Fibroblast of lung (primary cell): ENCODE results near the gene KCTD21. TPM values are rescaled to one million over a fixed set of nuclear protein-coding genes. Genes with fewer than 3 reads are reported as not detected.
"Not testable (repeated sequence)": the region's sequence is repeated elsewhere in the genome, so short reads cannot be mapped to it uniquely, and the experiment has no call there.

Experiments
- DNase-seq, 2 donors: peaks; one replicate each; pipeline versions ENCODE4 v3.0.0 to v3.0.0-alpha.2; 2010; ENCODE audit warnings: low read depth in 2 of 2
- H2AFZ ChIP-seq: 2 replicates; pipeline ENCODE4 v1.5.1; 2012; ENCODE audit warnings: low read length, control low read depth, inconsistent platforms
- H3K27ac ChIP-seq: 2 replicates; pipeline ENCODE4 v1.5.1; 2011; ENCODE audit warnings: low read length, control low read depth; ENCODE audit not compliant: insufficient read depth
- H3K27me3 ChIP-seq: 2 replicates; pipeline ENCODE4 v1.5.1; 2011; ENCODE audit warnings: mild to moderate bottlenecking, low read length; ENCODE audit not compliant: control insufficient read depth, insufficient read depth
- H3K36me3 ChIP-seq: 2 replicates; pipeline ENCODE4 v1.5.1; 2011; ENCODE audit warnings: low read length; ENCODE audit not compliant: control insufficient read depth, insufficient read depth
- H3K4me1 ChIP-seq: 2 replicates; pipeline ENCODE4 v1.5.1; 2011; ENCODE audit warnings: low read length; ENCODE audit not compliant: control insufficient read depth, insufficient read depth; ENCODE audit errors: extremely low read depth
- H3K4me2 ChIP-seq: 2 replicates; pipeline ENCODE4 v1.5.1; 2011; ENCODE audit warnings: low read length, control low read depth; ENCODE audit not compliant: insufficient read depth; ENCODE audit errors: extremely low read depth
- H3K4me3 ChIP-seq, 4 experiments: fragments of 200-600 bp in 1 of 4; sonication (generic) in 1 of 4; replicated peaks in 1 of 4; 2 replicates each; pipeline ENCODE4 v1.5.1; 2011 to 2016; ENCODE audit warnings: low read length in 4 of 4, low read depth in 3 of 4, mild to moderate bottlenecking in 3 of 4, control low read depth in 2 of 4, inconsistent platforms in 1 of 4, mixed read lengths in 1 of 4; ENCODE audit not compliant: insufficient read depth in 1 of 4; ENCODE audit errors: control extremely low read depth in 1 of 4
- H3K79me2 ChIP-seq: 2 replicates; pipeline ENCODE4 v1.5.1; 2012; ENCODE audit warnings: mild to moderate bottlenecking, low read length, inconsistent platforms; ENCODE audit not compliant: control insufficient read depth, insufficient read depth
- H3K9ac ChIP-seq: 2 replicates; pipeline ENCODE4 v1.5.1; 2011; ENCODE audit warnings: mild to moderate bottlenecking, low read length, control low read depth; ENCODE audit not compliant: insufficient read depth
- H3K9me3 ChIP-seq: 2 replicates; pipeline ENCODE4 v1.5.1; 2012; ENCODE audit warnings: low read depth, low read length; ENCODE audit not compliant: control insufficient read depth, insufficient read depth
- H4K20me1 ChIP-seq: 2 replicates; pipeline ENCODE4 v1.5.1; 2011; ENCODE audit warnings: low read length; ENCODE audit not compliant: control insufficient read depth, insufficient read depth; ENCODE audit errors: extremely low read depth
- CTCF ChIP-seq, 2 donors: IDR thresholded peaks in 1 of 2; conservative IDR thresholded peaks in 1 of 2; 1 replicate in 1 of 2; 2 replicates in 1 of 2; pipeline ENCODE4 v1.5.1; 2011 to 2012; ENCODE audit warnings: low read length in 2 of 2, control low read depth in 1 of 2, inconsistent platforms in 1 of 2, low read depth in 1 of 2, mild to moderate bottlenecking in 1 of 2
- EZH2 ChIP-seq: IDR thresholded peaks from 2 replicates; pipeline ENCODE4 v1.5.1; 2012; ENCODE audit warnings: low read length, control low read depth, mild to moderate bottlenecking; ENCODE audit errors: missing control alignments
- polyA plus RNA-seq, 2 donors: library from polyadenylated mRNA; depleted of rRNA in 1 of 2; stranded (reverse) in 1 of 2; unstranded in 1 of 2; fragments of >200 nt; gene quantifications; 2 replicates each; pipeline ENCODE4 v1.2.1, GENCODE V29; 2011 to 2012; ENCODE audit warnings: missing spikeins in 1 of 2
- total RNA-seq: library from RNA; depleted of rRNA; stranded (reverse); fragments of >200 nt; gene quantifications from 2 replicates; pipeline ENCODE4 v1.2.1, GENCODE V29; 2014

Gene KCTD21
- total and polyA plus RNA-seq, 2 donors (not counting 1 experiment from before 2014, with no cell fraction given), result 8.1 to 15.9 TPM

DNA sequence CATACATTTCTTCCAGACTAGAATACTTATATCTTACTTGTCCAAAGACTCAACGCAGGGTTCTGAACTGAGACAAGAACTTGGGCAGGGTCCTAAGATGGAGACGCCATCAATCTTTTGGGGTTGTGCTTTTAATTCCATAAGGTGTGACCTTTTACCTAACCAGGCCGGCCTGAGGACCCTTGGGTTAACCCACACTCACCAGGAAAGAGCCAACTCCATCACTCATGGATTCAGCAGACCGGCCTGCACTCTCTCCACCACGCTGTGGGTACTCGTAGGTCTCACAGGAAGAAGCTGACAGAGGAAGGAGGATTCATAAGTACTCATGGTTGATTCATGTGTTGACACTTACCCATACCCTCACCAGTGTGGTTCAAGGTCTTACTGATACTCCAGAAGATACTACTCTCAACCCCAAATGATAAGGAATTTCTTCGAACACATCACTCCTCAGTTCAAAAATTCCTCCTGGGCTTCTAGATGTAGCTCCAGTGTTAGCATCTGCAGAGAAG lies 36.5 kb upstream of the KCTD21 start:
- no peaks in the 10 kb centered on the region for H3K4me1 ChIP-seq
- H3K4me2 ChIP-seq, result no peak overlapping the region
- no peak overlapping the region for H3K9ac ChIP-seq
- no peaks in the 10 kb centered on the region for H4K20me1 ChIP-seq
- no peak for DNase-seq
- peaks cover 8% of the 10 kb centered on the region for H3K36me3 ChIP-seq
- H2AFZ ChIP-seq, result no peak overlapping the region
- H3K9me3 ChIP-seq, result no peaks in the 10 kb centered on the region
- no peak overlapping the region for H3K27ac ChIP-seq
- H3K79me2 ChIP-seq, result no peaks in the 10 kb centered on the region
- H3K4me3 ChIP-seq, result no peak overlapping the region
- H3K27me3 ChIP-seq, result no peaks in the 10 kb centered on the region
- TF ChIP-seq EZH2 (no peak), CTCF (conservative IDR thresholded peaks at IDR 0.05 in 1 of 2, IDR thresholded peaks at IDR 0.05 in 1 of 2; ENCODE audit: low read depth in 1 of 2, low read length in 2 of 2) (no peak)

DNA sequence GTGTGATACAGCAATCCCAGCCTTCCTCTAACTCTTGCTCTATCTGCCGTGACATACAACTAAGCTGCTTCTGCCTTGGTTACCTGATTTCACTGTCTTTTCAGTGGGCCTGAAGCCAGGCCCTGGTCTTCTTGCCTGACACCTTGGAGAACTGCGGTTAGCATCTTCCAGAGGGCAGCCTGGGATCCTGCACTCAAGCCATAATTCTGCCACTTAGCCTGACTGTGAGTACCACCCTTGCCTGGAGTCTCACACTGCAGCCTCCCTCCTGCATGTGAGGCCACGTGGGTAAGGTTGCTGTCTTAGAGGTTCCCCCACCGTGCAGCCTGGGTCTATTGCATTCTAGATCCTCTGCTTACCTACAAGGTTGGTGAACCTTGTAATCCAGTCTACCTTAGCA lies 36.1 kb upstream of the KCTD21 start:
- TF ChIP-seq EZH2, result no peak
- no peak for TF ChIP-seq CTCF (conservative IDR thresholded peaks at IDR 0.05 in 1 of 2, IDR thresholded peaks at IDR 0.05 in 1 of 2; ENCODE audit: low read depth in 1 of 2, low read length in 2 of 2)
- Histone ChIP-seq H3K4me1 (no peaks in the 10 kb centered on the region), H2AFZ (no peak overlapping the region), H4K20me1 (no peaks in the 10 kb centered on the region), H3K9me3 (no peaks in the 10 kb centered on the region), H3K36me3 (peaks cover 10% of the 10 kb centered on the region), H3K4me3 (no peak overlapping the region), H3K9ac (no peak overlapping the region), H3K27ac (no peak overlapping the region), H3K79me2 (no peaks in the 10 kb centered on the region), H3K4me2 (no peak overlapping the region), H3K27me3 (no peaks in the 10 kb centered on the region)
- DNase-seq, result no peak

DNA sequence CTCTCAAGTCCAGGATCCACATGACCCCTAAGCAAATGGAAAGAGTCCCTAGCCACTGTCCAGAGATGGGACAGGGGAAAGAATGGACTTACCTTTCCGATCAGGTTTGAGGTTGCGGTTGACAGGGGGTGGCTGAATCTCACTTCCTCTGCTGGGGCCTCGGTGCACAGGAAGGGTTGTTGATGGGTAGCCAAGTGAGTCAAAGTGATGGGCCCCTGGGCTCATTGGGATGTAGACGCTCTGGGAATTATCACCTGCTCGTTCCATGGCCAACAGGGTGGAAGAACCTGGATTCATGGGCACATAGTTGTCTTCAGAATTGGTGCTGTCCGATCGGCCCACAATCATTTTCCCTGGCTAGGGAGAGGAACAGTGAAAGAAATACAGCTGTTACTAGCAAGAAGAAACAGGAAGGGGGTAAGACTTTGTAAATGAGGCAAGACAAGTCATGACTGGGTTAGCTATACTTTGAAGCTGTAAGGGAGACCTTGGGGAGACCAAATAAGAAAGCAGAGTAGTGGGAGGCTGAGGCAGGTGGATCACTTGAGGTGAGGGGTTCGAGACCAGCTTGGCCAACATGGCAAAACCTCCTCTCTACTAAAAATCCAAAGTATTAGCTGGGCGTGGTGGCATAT lies 35.0 kb upstream of the KCTD21 start:
- H3K27ac ChIP-seq, result no peak overlapping the region
- H3K9me3 ChIP-seq, result no peaks in the 10 kb centered on the region
- H2AFZ ChIP-seq, result no peak overlapping the region
- H3K4me1 ChIP-seq, result no peaks in the 10 kb centered on the region
- no peaks in the 10 kb centered on the region for H4K20me1 ChIP-seq
- peaks cover 10% of the 10 kb centered on the region for H3K36me3 ChIP-seq
- H3K9ac ChIP-seq, result no peak overlapping the region
- DNase-seq, result no peak
- H3K79me2 ChIP-seq, result no peaks in the 10 kb centered on the region
- no peak for TF ChIP-seq CTCF (conservative IDR thresholded peaks at IDR 0.05 in 1 of 2, IDR thresholded peaks at IDR 0.05 in 1 of 2; ENCODE audit: low read depth in 1 of 2, low read length in 2 of 2)
- no peak for TF ChIP-seq EZH2
- no peaks in the 10 kb centered on the region for H3K27me3 ChIP-seq
- no peak overlapping the region for H3K4me3 ChIP-seq
- no peak overlapping the region for H3K4me2 ChIP-seq

DNA sequence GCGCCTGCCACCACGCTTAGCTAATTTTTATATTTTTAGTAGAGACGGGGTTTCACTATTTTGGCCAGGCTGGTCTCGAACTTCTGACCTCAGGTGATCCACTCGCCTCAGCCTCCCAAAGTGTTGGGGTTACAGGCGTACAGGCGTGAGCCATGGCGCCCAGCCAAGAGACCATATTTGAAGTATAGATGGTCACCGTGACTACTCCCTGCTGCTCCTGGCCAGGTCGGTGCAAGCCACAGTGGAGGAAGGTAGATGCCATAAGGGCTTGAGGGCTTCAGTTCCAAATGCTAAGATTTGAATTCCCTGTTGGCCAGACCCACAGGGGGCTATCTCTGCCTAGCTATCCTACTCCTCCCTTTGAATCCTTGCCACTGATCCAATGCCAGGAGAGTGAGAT lies 34.3 kb upstream of the KCTD21 start:
- not testable (repeated sequence) for H3K4me1 ChIP-seq, H3K4me2 ChIP-seq, H4K20me1 ChIP-seq, H2AFZ ChIP-seq, H3K27ac ChIP-seq, H3K9me3 ChIP-seq, H3K4me3 ChIP-seq, DNase-seq, H3K9ac ChIP-seq, H3K79me2 ChIP-seq, H3K27me3 ChIP-seq
- H3K36me3 ChIP-seq, result peaks cover 12% of the 10 kb centered on the region
